HepG2 (cell line): ENCODE results near the gene CRNKL1. TPM values are rescaled to one million over a fixed set of nuclear protein-coding genes. Genes with fewer than 3 reads are reported as not detected.

Experiments used
- ATAC-seq: fragments of 200-7000 bp; cut with Tn5 transposase; 3 replicates; pipeline ENCODE4 v1.9.1; 2020; ENCODE audit warnings: mild to moderate bottlenecking, moderate library complexity
- BruUV-seq: library from RNA; stranded (reverse); fragments of 400-500 nt; replicated peaks from 2 replicates; lab custom pipeline; 2021; lab: Mats Ljungman, UMichigan
- CTCF ChIA-PET: fragments of 300-600 bp; formaldehyde crosslinking; extraction: SDS; loops from one replicate; lab custom pipeline; 2021; ENCODE audit warnings: low total read pairs, inconsistent platforms, low intra/inter-chr PET ratio; lab: Yijun Ruan, JAX
- POLR2A ChIA-PET: fragments of 350-600 bp; sonication (Branson Sonifier 250); formaldehyde crosslinking; loops from one replicate; lab custom pipeline; 2020; ENCODE audit warnings: antibody characterized with exemption, inconsistent platforms; lab: Yijun Ruan, JAX
- DNase-seq: peaks from one replicate; pipeline ENCODE4 v3.0.0-alpha.2; 2015; ENCODE audit warnings: low spot score
- FAIRE-seq: peaks from 3 replicates; lab custom pipeline; 2011; peaks lifted over from hg19 to GRCh38; lab: Jason Lieb, UNC
- H2AFZ ChIP-seq: one replicate; pipeline ENCODE4 v1.6.1; 2011; ENCODE audit warnings: low read length, inconsistent platforms
- H3K27ac ChIP-seq: fragments of 300-600 bp; 3 replicates; pipeline ENCODE4 v1.8.0; 2011; ENCODE audit warnings: mixed run types, mild to moderate bottlenecking, mixed read lengths, low read length, inconsistent platforms; ENCODE audit not compliant: insufficient read depth; ENCODE audit errors: extremely low read length
- H3K27me3 ChIP-seq, 2 experiments: fragments of 200-600 bp in 1 of 2; 2 replicates in 1 of 2; 3 replicates in 1 of 2; pipeline versions ENCODE4 v1.6.0 to v1.8.0; 2011; ENCODE audit warnings: low read length in 2 of 2, mild to moderate bottlenecking in 2 of 2, moderate library complexity in 2 of 2, inconsistent platforms in 1 of 2; ENCODE audit not compliant: insufficient read depth in 2 of 2, control insufficient read depth in 1 of 2
- H3K36me3 ChIP-seq, 2 experiments: fragments of 200-600 bp in 1 of 2; replicated peaks in 1 of 2; 2 replicates in 1 of 2; 3 replicates in 1 of 2; pipeline versions ENCODE4 v1.5.1 to v1.8.0; 2011; ENCODE audit warnings: low read length in 2 of 2, inconsistent platforms in 1 of 2; ENCODE audit not compliant: insufficient read depth in 2 of 2, control insufficient read depth in 1 of 2
- H3K4me1 ChIP-seq: 2 replicates; pipeline ENCODE4 v1.5.1; 2012; ENCODE audit warnings: low read length, inconsistent platforms; ENCODE audit not compliant: insufficient read depth
- H3K4me2 ChIP-seq: 2 replicates; pipeline ENCODE4 v1.6.0; 2011; ENCODE audit warnings: low read depth, low read length, inconsistent platforms
- H3K4me3 ChIP-seq, 3 experiments: fragments of 200-600 bp in 1 of 3; sonication (generic), shearing (Covaris generic) in 1 of 3; replicated peaks in 1 of 3; 2 replicates each; pipeline ENCODE4 v1.5.1; 2011 to 2016; ENCODE audit warnings: low read length in 3 of 3, inconsistent platforms in 2 of 3, low read depth in 2 of 3, mild to moderate bottlenecking in 2 of 3, control low read depth in 1 of 3, mixed read lengths in 1 of 3; ENCODE audit not compliant: insufficient read depth in 1 of 3
- H3K79me2 ChIP-seq: one replicate; pipeline ENCODE4 v1.6.1; 2011; ENCODE audit warnings: low read length, inconsistent platforms; ENCODE audit not compliant: insufficient read depth
- H3K9ac ChIP-seq: 2 replicates; pipeline ENCODE4 v1.6.0; 2011; ENCODE audit warnings: mild to moderate bottlenecking, low read depth, low read length, inconsistent platforms; ENCODE audit not compliant: insufficient read depth
- H3K9me3 ChIP-seq: 2 replicates; pipeline ENCODE4 v1.5.1; 2012; ENCODE audit warnings: mild to moderate bottlenecking, low read length
- H4K20me1 ChIP-seq: 2 replicates; pipeline ENCODE4 v1.6.0; 2011; ENCODE audit warnings: inconsistent platforms, mild to moderate bottlenecking, low read length, moderate library complexity; ENCODE audit not compliant: insufficient read depth
- CEBPB ChIP-seq: IDR thresholded peaks from 2 replicates; pipeline ENCODE4 v1.6.1; 2011; ENCODE audit warnings: low read depth, low read length, improper control_type of control experiment, borderline replicate concordance
- CENPBD1 ChIP-seq: sonication (generic); formaldehyde crosslinking; IDR thresholded peaks from 2 replicates; pipeline ENCODE4 v1.8.0; 2022; ENCODE audit warnings: missing genetic modification reagents, low read depth, mild to moderate bottlenecking, borderline replicate concordance
- FLYWCH1 ChIP-seq: sonication (generic); formaldehyde crosslinking; IDR thresholded peaks from 2 replicates; pipeline ENCODE4 v1.8.1; 2023; ENCODE audit warnings: mild to moderate bottlenecking, missing genetic modification reagents
- MAFK ChIP-seq, 2 experiments: IDR thresholded peaks in 1 of 2; conservative IDR thresholded peaks in 1 of 2; 2 replicates each; pipeline ENCODE4 v1.6.1; 2011; ENCODE audit warnings: improper control_type of control experiment in 2 of 2, low read length in 2 of 2
- POLR2AphosphoS2 ChIP-seq: IDR thresholded peaks from 2 replicates; pipeline ENCODE4 v1.6.1; 2011; ENCODE audit warnings: low read depth, low read length, improper control_type of control experiment
- TBL1XR1 ChIP-seq: fragments of 150-350 bp; IDR thresholded peaks from 2 replicates; pipeline ENCODE4 v1.6.1; 2014; ENCODE audit warnings: borderline replicate concordance, low read length; ENCODE audit not compliant: partially characterized antibody
- ZNF136 ChIP-seq: sonication (generic); formaldehyde crosslinking; IDR thresholded peaks from 2 replicates; pipeline ENCODE4 v1.8.1; 2022; ENCODE audit warnings: low read depth, mild to moderate bottlenecking, moderate library complexity, missing genetic modification reagents
- ZNF282 ChIP-seq: fragments of 450-650 bp; IDR thresholded peaks from 2 replicates; pipeline ENCODE4 v1.6.1; 2018; ENCODE audit not compliant: partially characterized antibody
- WGBS: methylation state at CpG from one replicate; pipeline ENCODE4 v1.1.6; 2017; ENCODE audit warnings: low lambda C conversion rate; 5-methylcytosine and 5-hydroxymethylcytosine counted together
- in situ Hi-C: cut with HindIII; loops from 2 replicates; pipeline ENCODE4 v1.10.0; 2017; ENCODE audit warnings: low pct_unique_long_range_greater_than_20kb; ENCODE audit not compliant: extremely low pct_ligation_motif_present
- intact Hi-C: fragments of 100-400 bp; cut with micrococcal nuclease; formaldehyde crosslinking; loops from one replicate; pipeline ENCODE4 v1.10.0; 2022; ENCODE audit not compliant: unreplicated experiment
- polyA plus RNA-seq, 8 experiments: library from polyadenylated mRNA; depleted of rRNA in 3 of 8; stranded (reverse) in 7 of 8; unstranded in 1 of 8; fragments of >200 nt; fragmentation: Illumina TruSeq in 4 of 8; extraction: Trizol in 4 of 8; gene quantifications; 2 replicates each; pipeline versions ENCODE4 v1.2.1 to v1.2.3, GENCODE V29; 2011 to 2016; ENCODE audit warnings: low read depth in 4 of 8, missing spikeins in 1 of 8, mixed read lengths in 1 of 8; ENCODE audit not compliant: insufficient read depth in 1 of 8
- total RNA-seq, 5 experiments: library from RNA; depleted of rRNA; stranded (reverse); fragments of >200 nt; fragmentation: Illumina TruSeq; extraction: Trizol; gene quantifications; 2 replicates each; pipeline ENCODE4 v1.2.3, GENCODE V29; 2016; ENCODE audit warnings: low read depth in 1 of 5

The CRNKL1 gene
- total and polyA plus RNA-seq, 2 of the 13 experiments (the other 11 are each of a cell fraction or from before 2014, with no cell fraction given): 12.3 to 64.5 TPM

- TF ChIP-seq ZNF136 (CRISPR knock-in tag) (no peak), CENPBD1 (CRISPR knock-in tag) (no peak), TBL1XR1 (no peak), ZNF282 (no peak), MAFK (conservative IDR thresholded peaks at IDR 0.05 in 1 of 2, IDR thresholded peaks at IDR 0.05 in 1 of 2; ENCODE audit: low read length in 2 of 2) (no peak), POLR2AphosphoS2 (no peak)
Observed at GRCh38 chr20:20075032-20075431, 22.8 kb upstream of the CRNKL1 start (continued).

DNA sequence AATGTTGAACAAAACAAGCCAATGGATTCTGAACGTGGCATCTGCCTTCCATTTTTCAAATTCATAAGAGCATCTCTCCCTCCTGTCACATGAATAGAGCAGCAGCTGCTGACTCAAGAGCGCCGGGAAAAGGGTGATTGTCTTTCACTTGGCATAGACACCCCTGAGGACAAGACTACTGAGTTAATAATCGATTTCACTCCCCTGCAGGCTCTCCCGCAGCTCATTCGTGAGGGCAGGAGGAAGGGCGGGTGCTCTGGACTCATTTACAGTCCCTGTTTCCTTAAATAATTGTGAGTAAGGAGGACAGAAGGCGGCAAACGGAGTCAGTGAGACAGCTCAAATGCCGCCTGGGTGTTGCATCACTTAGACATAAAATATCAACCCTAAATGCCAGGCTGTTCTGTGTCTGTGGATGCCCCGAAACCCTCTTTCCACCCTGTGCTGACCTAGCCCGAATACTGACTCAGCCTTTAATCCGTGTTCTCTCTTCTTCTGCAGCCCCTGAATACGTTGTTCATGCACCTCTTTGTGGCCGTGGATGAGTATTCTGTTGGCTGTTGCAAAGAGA lies 21.6 kb upstream of the CRNKL1 start:
- 8% methylated on average over 15 of the region's 15 CpGs for WGBS
- intact Hi-C loops (no loop called here), in situ Hi-C loops (no loop called here)
- TF ChIP-seq CEBPB (peak; percentile 47), FLYWCH1 (CRISPR knock-in tag) (no peak)
- H3K27ac ChIP-seq: no peak overlapping the region
- FAIRE-seq (no peak), ATAC-seq (no peak), DNase-seq (no peak)
- no peaks in the 10 kb centered on the region for H3K79me2 ChIP-seq
- H3K9me3 ChIP-seq: no peaks in the 10 kb centered on the region
- ChIA-PET POLR2A (interaction anchor here (1.2 kb wide), 1 partner anchor 22 kb away, joined by 3 read pairs; the partner anchor contains the start of genes CFAP61 and CRNKL1), CTCF (no interaction called here)
- H4K20me1 ChIP-seq: no peaks in the 10 kb centered on the region
- H3K9ac ChIP-seq: no peak overlapping the region
- no peaks in the 10 kb centered on the region for H3K36me3 ChIP-seq
- no peak overlapping the region for H2AFZ ChIP-seq
- H3K4me1 ChIP-seq: peaks cover 13% of the 10 kb centered on the region
- H3K27me3 ChIP-seq: peaks cover 5 to 28% of the 10 kb centered on the region in 2 experiments
- H3K4me2 ChIP-seq: no peak overlapping the region
- BruUV-seq: no TSS peak
- no peak overlapping the region for H3K4me3 ChIP-seq
